GM21717 (cell line): ENCODE data around the gene PSMA7.
"Not testable (repeated sequence)": the region's sequence is repeated elsewhere in the genome, so short reads cannot be mapped to it uniquely, and the experiment has no call there.

Source experiments
- ATAC-seq: cut with Tn5 transposase; IDR thresholded peaks from one replicate; pipeline ENCODE4 v1.9.1; 2021; ENCODE audit warnings: mild to moderate bottlenecking, moderate library complexity; ENCODE audit not compliant: unreplicated experiment

PSMA7 gene

GRCh38 chr20:62156592-62157386 is 13.6 kb upstream of the PSMA7 start:
- ATAC-seq, result no peak

- no peak for ATAC-seq
Measured at GRCh38 chr20:62156254-62156556, 13.0 kb upstream of the PSMA7 start.

- no peak for ATAC-seq
Measured at GRCh38 chr20:62155428-62156253, 12.4 kb upstream of the PSMA7 start.

GRCh38 chr20:62151835-62152364 is 8.7 kb upstream of the PSMA7 start:
- no peak for ATAC-seq

- ATAC-seq, result no peak
Measured at GRCh38 chr20:62151225-62151624, 8.0 kb upstream of the PSMA7 start.

GRCh38 chr20:62150310-62150575 is 7.0 kb upstream of the PSMA7 start:
- ATAC-seq, result no peak

GRCh38 chr20:62149532-62150309 is 6.5 kb upstream of the PSMA7 start:
- ATAC-seq, result no peak

GRCh38 chr20:62148908-62149314 is 5.7 kb upstream of the PSMA7 start:
- ATAC-seq, result no peak

GRCh38 chr20:62148383-62148782 is 5.2 kb upstream of the PSMA7 start:
- ATAC-seq, result not testable (repeated sequence)

- ATAC-seq, result no peak
Measured at GRCh38 chr20:62147528-62147927, 4.3 kb upstream of the PSMA7 start.

- ATAC-seq, result no peak
Measured at GRCh38 chr20:62147125-62147524, 3.9 kb upstream of the PSMA7 start.

GRCh38 chr20:62146019-62146755 is 3.0 kb upstream of the PSMA7 start:
- no peak for ATAC-seq

- no peak for ATAC-seq
Measured at GRCh38 chr20:62145688-62146018, 2.5 kb upstream of the PSMA7 start.

GRCh38 chr20:62143957-62144825 is 997 bp upstream of the PSMA7 start:
- no peak for ATAC-seq

- ATAC-seq, result peak; percentile 14
Measured at GRCh38 chr20:62142252-62143080, 728 bp downstream of the PSMA7 start.

- ATAC-seq, result no peak
Measured at GRCh38 chr20:62141397-62142251, 1.6 kb downstream of the PSMA7 start.

- no peak for ATAC-seq
Measured at GRCh38 chr20:62141043-62141396, 2.2 kb downstream of the PSMA7 start.

- ATAC-seq, result no peak
Measured at GRCh38 chr20:62139636-62140035, 3.6 kb downstream of the PSMA7 start.
